GM23338 (cell line): ENCODE results near the gene PDIA5. TPM values are rescaled to one million over a fixed set of nuclear protein-coding genes. Genes with fewer than 3 reads are reported as not detected.

Experiments
- ATAC-seq: fragments of 200-7000 bp; cut with Tn5 transposase; 3 replicates; pipeline ENCODE4 v1.9.1; 2020
- DNase-seq: peaks from one replicate; pipeline ENCODE4 v3.0.0-alpha.2; 2015; ENCODE audit warnings: low spot score
- H2AFZ ChIP-seq: fragments of 200-600 bp; sonication (generic); 2 replicates; pipeline ENCODE4 v1.8.0; 2016; ENCODE audit warnings: antibody characterized with exemption, mild to moderate bottlenecking, moderate library complexity
- H3F3A ChIP-seq: fragments of 200-600 bp; sonication (generic); replicated peaks from 2 replicates; pipeline ENCODE4 v1.8.0; 2017; ENCODE audit warnings: antibody characterized with exemption, mixed run types, low read depth
- H3K27ac ChIP-seq: fragments of 200-600 bp; sonication (generic); 2 replicates; pipeline ENCODE4 v1.6.1; 2016; ENCODE audit warnings: low read depth
- H3K27me3 ChIP-seq: fragments of 200-600 bp; sonication (generic); 2 replicates; pipeline ENCODE4 v1.8.0; 2016; ENCODE audit warnings: mild to moderate bottlenecking, mixed run types, moderate library complexity; ENCODE audit not compliant: insufficient read depth
- H3K36me3 ChIP-seq: fragments of 200-600 bp; sonication (generic); 2 replicates; pipeline ENCODE4 v1.8.0; 2016; ENCODE audit warnings: mild to moderate bottlenecking; ENCODE audit not compliant: insufficient read depth
- H3K4me1 ChIP-seq: fragments of 200-600 bp; sonication (generic); 2 replicates; pipeline ENCODE4 v1.8.0; 2016; ENCODE audit warnings: mild to moderate bottlenecking, moderate library complexity; ENCODE audit not compliant: insufficient read depth
- H3K4me2 ChIP-seq: fragments of 200-600 bp; sonication (generic); 2 replicates; pipeline ENCODE4 v1.7.1; 2017; ENCODE audit warnings: mixed run types
- H3K4me3 ChIP-seq: fragments of 200-600 bp; sonication (generic); 2 replicates; pipeline ENCODE4 v1.6.1; 2016; ENCODE audit warnings: mixed run types
- H3K79me2 ChIP-seq: fragments of 200-600 bp; sonication (generic); replicated peaks from 2 replicates; pipeline ENCODE4 v1.8.0; 2017; ENCODE audit warnings: mild to moderate bottlenecking; ENCODE audit not compliant: insufficient read depth
- H3K9me2 ChIP-seq: fragments of 200-600 bp; sonication (generic); 2 replicates; pipeline ENCODE4 v1.8.0; 2017; ENCODE audit not compliant: insufficient read depth
- H4K20me1 ChIP-seq: fragments of 200-600 bp; sonication (generic); replicated peaks from 2 replicates; pipeline ENCODE4 v1.8.0; 2017; ENCODE audit warnings: mild to moderate bottlenecking; ENCODE audit not compliant: insufficient read depth
- H3K27ac Mint-ChIP-seq: 2 replicates; pipeline ENCODE4 v1.8.0; 2020; ENCODE audit warnings: inconsistent platforms, mild to moderate bottlenecking, moderate library complexity, mixed read lengths
- H3K27me3 Mint-ChIP-seq: 3 replicates; pipeline ENCODE4 v1.8.0; 2022; ENCODE audit warnings: low read depth, mild to moderate bottlenecking, moderate library complexity, mixed read lengths, inconsistent platforms; ENCODE audit not compliant: insufficient read depth, poor library complexity
- H3K36me3 Mint-ChIP-seq: 3 replicates; pipeline ENCODE4 v1.8.0; 2021; ENCODE audit warnings: low read depth, mild to moderate bottlenecking, inconsistent platforms, moderate library complexity, mixed read lengths
- H3K4me1 Mint-ChIP-seq: 3 replicates; pipeline ENCODE4 v1.8.0; 2020; ENCODE audit warnings: mild to moderate bottlenecking, inconsistent platforms, mixed read lengths
- H3K4me3 Mint-ChIP-seq: 3 replicates; pipeline ENCODE4 v1.8.0; 2021; ENCODE audit warnings: moderate library complexity, mild to moderate bottlenecking, inconsistent platforms, mixed read lengths
- H3K9me3 Mint-ChIP-seq: 3 replicates; pipeline ENCODE4 v1.8.0; 2020; ENCODE audit warnings: moderate library complexity, mild to moderate bottlenecking, inconsistent platforms, mixed read lengths
- EZH2phosphoT487 ChIP-seq: fragments of 200-600 bp; sonication (generic); IDR thresholded peaks from one replicate; pipeline ENCODE4 v1.8.1; 2018; ENCODE audit warnings: antibody characterized with exemption; ENCODE audit not compliant: unreplicated experiment
- NANOG ChIP-seq: IDR thresholded peaks from 2 replicates; pipeline ENCODE4 v1.6.1; 2016; ENCODE audit warnings: antibody characterized with exemption, borderline replicate concordance
- STAT1 ChIP-seq: IDR thresholded peaks from one replicate; pipeline ENCODE4 v1.6.1; 2016; ENCODE audit warnings: antibody characterized with exemption; ENCODE audit not compliant: unreplicated experiment
- ZNF331 ChIP-seq: fragments of 250-450 bp; sonication (Bioruptor Pico); IDR thresholded peaks from 2 replicates; pipeline ENCODE4 v1.5.0; 2020; ENCODE audit warnings: low read depth, mild to moderate bottlenecking, moderate library complexity
- polyA plus RNA-seq: library from polyadenylated mRNA; unstranded; fragments of >200 nt; fragmentation: Nextera tagmentation; extraction: Ambion mirVana; gene quantifications from 2 replicates; pipeline ENCODE4 v1.2.1, GENCODE V29; 2016
- total RNA-seq: library from RNA; depleted of rRNA; stranded (reverse); fragments of >200 nt; shearing (Covaris generic); gene quantifications from 2 replicates; pipeline ENCODE4 v1.2.3, GENCODE V29; 2014
- TF ChIP-seq, protein P1 (sequence below), 2 experiments: fragments of 200-600 bp in 1 of 2; sonication (generic) in 1 of 2; conservative IDR thresholded peaks; 2 replicates each; pipeline versions ENCODE4 v1.5.1 to v1.6.1; 2016 to 2017; ENCODE audit warnings: antibody characterized with exemption in 2 of 2, low read depth in 2 of 2, mild to moderate bottlenecking in 2 of 2, moderate library complexity in 1 of 2
- TF ChIP-seq, protein P2 (sequence below): fragments of 250-450 bp; sonication (Bioruptor Pico); IDR thresholded peaks from 2 replicates; pipeline ENCODE4 v1.5.0; 2020; ENCODE audit warnings: mild to moderate bottlenecking, moderate library complexity

Gene PDIA5
- total and polyA plus RNA-seq, 2 experiments from 2014 or later, result 22.9 to 28.1 TPM

- Mint-ChIP-seq H3K4me3 (no peak overlapping the region), H3K27me3 (peaks cover 3% of the 10 kb centered on the region), H3K4me1 (peaks cover 22% of the 10 kb centered on the region), H3K27ac (peak overlapping the region; percentile 44; the same call in 1 of the 2 replicates), H3K36me3 (peaks cover 10% of the 10 kb centered on the region; the same call in 2 of the 3 replicates), H3K9me3 (no peaks in the 10 kb centered on the region)
- Histone ChIP-seq H3K36me3 (no peaks in the 10 kb centered on the region), H3F3A (no peaks in the 10 kb centered on the region), H4K20me1 (peaks cover 11% of the 10 kb centered on the region), H3K79me2 (no peaks in the 10 kb centered on the region), H3K9me2 (no peaks in the 10 kb centered on the region), H3K27ac (no peak overlapping the region), H3K27me3 (no peaks in the 10 kb centered on the region), H3K4me2 (no peak overlapping the region), H3K4me1 (peaks cover 6% of the 10 kb centered on the region), H2AFZ (no peak overlapping the region), H3K4me3 (no peak overlapping the region)
- no peak for ATAC-seq
- TF ChIP-seq NANOG, result no peak
- TF ChIP-seq, protein P1, sequence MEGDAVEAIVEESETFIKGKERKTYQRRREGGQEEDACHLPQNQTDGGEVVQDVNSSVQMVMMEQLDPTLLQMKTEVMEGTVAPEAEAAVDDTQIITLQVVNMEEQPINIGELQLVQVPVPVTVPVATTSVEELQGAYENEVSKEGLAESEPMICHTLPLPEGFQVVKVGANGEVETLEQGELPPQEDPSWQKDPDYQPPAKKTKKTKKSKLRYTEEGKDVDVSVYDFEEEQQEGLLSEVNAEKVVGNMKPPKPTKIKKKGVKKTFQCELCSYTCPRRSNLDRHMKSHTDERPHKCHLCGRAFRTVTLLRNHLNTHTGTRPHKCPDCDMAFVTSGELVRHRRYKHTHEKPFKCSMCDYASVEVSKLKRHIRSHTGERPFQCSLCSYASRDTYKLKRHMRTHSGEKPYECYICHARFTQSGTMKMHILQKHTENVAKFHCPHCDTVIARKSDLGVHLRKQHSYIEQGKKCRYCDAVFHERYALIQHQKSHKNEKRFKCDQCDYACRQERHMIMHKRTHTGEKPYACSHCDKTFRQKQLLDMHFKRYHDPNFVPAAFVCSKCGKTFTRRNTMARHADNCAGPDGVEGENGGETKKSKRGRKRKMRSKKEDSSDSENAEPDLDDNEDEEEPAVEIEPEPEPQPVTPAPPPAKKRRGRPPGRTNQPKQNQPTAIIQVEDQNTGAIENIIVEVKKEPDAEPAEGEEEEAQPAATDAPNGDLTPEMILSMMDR (conservative IDR thresholded peaks at IDR 0.05; ENCODE audit: low read depth in 2 of 2), result no peak
- TF ChIP-seq EZH2phosphoT487, result no peak
- no peak for TF ChIP-seq ZNF331 (CRISPR knock-in tag)
- no peak for TF ChIP-seq STAT1
- DNase-seq, result no peak
These were observed 29.3 kb downstream of the PDIA5 start for GRCh38 chr3:123096126-123096525.

GRCh38 chr3:123096731-123097130, 29.9 kb downstream of the PDIA5 start:
- Mint-ChIP-seq H3K27ac (no peak overlapping the region), H3K36me3 (peaks cover 8% of the 10 kb centered on the region; the same call in 2 of the 3 replicates), H3K27me3 (peaks cover 3% of the 10 kb centered on the region), H3K9me3 (no peaks in the 10 kb centered on the region), H3K4me1 (peaks cover 20% of the 10 kb centered on the region), H3K4me3 (no peak overlapping the region)
- TF ChIP-seq, protein P1 (conservative IDR thresholded peaks at IDR 0.05; ENCODE audit: low read depth in 2 of 2), result no peak
- TF ChIP-seq, protein P2, sequence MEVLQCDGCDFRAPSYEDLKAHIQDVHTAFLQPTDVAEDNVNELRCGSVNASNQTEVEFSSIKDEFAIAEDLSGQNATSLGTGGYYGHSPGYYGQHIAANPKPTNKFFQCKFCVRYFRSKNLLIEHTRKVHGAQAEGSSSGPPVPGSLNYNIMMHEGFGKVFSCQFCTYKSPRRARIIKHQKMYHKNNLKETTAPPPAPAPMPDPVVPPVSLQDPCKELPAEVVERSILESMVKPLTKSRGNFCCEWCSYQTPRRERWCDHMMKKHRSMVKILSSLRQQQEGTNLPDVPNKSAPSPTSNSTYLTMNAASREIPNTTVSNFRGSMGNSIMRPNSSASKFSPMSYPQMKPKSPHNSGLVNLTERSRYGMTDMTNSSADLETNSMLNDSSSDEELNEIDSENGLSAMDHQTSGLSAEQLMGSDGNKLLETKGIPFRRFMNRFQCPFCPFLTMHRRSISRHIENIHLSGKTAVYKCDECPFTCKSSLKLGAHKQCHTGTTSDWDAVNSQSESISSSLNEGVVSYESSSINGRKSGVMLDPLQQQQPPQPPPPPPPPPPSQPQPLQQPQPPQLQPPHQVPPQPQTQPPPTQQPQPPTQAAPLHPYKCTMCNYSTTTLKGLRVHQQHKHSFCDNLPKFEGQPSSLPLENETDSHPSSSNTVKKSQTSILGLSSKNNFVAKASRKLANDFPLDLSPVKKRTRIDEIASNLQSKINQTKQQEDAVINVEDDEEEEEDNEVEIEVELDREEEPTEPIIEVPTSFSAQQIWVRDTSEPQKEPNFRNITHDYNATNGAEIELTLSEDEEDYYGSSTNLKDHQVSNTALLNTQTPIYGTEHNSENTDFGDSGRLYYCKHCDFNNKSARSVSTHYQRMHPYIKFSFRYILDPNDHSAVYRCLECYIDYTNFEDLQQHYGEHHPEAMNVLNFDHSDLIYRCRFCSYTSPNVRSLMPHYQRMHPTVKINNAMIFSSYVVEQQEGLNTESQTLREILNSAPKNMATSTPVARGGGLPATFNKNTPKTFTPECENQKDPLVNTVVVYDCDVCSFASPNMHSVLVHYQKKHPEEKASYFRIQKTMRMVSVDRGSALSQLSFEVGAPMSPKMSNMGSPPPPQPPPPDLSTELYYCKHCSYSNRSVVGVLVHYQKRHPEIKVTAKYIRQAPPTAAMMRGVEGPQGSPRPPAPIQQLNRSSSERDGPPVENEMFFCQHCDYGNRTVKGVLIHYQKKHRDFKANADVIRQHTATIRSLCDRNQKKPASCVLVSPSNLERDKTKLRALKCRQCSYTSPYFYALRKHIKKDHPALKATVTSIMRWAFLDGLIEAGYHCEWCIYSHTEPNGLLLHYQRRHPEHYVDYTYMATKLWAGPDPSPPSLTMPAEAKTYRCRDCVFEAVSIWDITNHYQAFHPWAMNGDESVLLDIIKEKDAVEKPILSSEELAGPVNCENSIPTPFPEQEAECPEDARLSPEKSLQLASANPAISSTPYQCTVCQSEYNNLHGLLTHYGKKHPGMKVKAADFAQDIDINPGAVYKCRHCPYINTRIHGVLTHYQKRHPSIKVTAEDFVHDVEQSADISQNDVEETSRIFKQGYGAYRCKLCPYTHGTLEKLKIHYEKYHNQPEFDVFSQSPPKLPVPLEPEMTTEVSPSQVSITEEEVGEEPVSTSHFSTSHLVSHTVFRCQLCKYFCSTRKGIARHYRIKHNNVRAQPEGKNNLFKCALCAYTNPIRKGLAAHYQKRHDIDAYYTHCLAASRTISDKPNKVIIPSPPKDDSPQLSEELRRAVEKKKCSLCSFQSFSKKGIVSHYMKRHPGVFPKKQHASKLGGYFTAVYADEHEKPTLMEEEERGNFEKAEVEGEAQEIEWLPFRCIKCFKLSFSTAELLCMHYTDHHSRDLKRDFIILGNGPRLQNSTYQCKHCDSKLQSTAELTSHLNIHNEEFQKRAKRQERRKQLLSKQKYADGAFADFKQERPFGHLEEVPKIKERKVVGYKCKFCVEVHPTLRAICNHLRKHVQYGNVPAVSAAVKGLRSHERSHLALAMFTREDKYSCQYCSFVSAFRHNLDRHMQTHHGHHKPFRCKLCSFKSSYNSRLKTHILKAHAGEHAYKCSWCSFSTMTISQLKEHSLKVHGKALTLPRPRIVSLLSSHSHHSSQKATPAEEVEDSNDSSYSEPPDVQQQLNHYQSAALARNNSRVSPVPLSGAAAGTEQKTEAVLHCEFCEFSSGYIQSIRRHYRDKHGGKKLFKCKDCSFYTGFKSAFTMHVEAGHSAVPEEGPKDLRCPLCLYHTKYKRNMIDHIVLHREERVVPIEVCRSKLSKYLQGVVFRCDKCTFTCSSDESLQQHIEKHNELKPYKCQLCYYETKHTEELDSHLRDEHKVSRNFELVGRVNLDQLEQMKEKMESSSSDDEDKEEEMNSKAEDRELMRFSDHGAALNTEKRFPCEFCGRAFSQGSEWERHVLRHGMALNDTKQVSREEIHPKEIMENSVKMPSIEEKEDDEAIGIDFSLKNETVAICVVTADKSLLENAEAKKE (CRISPR knock-in tag), result no peak
- TF ChIP-seq STAT1, result no peak
- H3F3A ChIP-seq, result no peaks in the 10 kb centered on the region
- H3K79me2 ChIP-seq, result no peaks in the 10 kb centered on the region
- no peak overlapping the region for H3K4me3 ChIP-seq
- no peak overlapping the region for H2AFZ ChIP-seq
- peaks cover 6% of the 10 kb centered on the region for H3K4me1 ChIP-seq
- H3K36me3 ChIP-seq, result no peaks in the 10 kb centered on the region
- H4K20me1 ChIP-seq, result peaks cover 8% of the 10 kb centered on the region
- no peaks in the 10 kb centered on the region for H3K9me2 ChIP-seq
- DNase-seq (no peak), ATAC-seq (no peak)
- H3K4me2 ChIP-seq, result no peak overlapping the region
- H3K27me3 ChIP-seq, result no peaks in the 10 kb centered on the region
- H3K27ac ChIP-seq, result no peak overlapping the region
